Breast epithelium (tissue), 3 donors: Measurements from ENCODE around the gene C18orf32.
"Not testable (repeated sequence)": the region's sequence is repeated elsewhere in the genome, so short reads cannot be mapped to it uniquely, and the experiment has no call there.

Experiments
- CTCF ChIP-seq, 3 donors: fragments of 450-650 bp; IDR thresholded peaks; one replicate each; pipeline ENCODE4 v1.5.1; 2016 to 2017; ENCODE audit warnings: antibody characterized with exemption in 3 of 3, mild to moderate bottlenecking in 3 of 3, moderate library complexity in 3 of 3
- POLR2A ChIP-seq: fragments of 450-650 bp; IDR thresholded peaks from one replicate; pipeline ENCODE4 v1.6.1; 2016; ENCODE audit warnings: antibody characterized with exemption, mild to moderate bottlenecking, moderate library complexity
- POLR2AphosphoS5 ChIP-seq, 3 donors: sonication (generic); formaldehyde crosslinking; IDR thresholded peaks; one replicate each; pipeline ENCODE4 v1.6.1; 2017; ENCODE audit warnings: antibody characterized with exemption in 3 of 3

DNA sequence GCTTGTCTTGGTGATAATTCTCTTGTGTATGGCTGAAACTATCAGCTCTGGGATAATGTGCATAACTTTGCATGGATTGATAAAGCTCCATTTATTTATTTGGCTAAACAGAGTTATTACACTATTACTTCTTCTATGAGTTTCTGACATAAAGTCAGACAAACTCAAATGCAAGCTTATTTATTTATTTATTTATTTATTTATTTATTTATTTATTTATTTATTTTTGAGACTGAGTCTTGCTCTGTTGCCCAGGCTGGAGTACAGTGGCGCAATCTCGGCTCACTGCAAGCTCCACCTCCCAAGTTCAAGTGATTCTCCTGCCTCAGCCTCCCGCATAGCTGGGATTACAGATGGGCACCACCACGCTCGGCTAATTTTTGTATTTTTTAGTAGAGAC is 28.0 kb upstream of the C18orf32 start:
- TF ChIP-seq POLR2AphosphoS5 (IDR thresholded peaks at IDR 0.05); POLR2A; CTCF (IDR thresholded peaks at IDR 0.05): not testable (repeated sequence)
